A549 (cell line): Measurements from ENCODE around the gene FMNL2. TPM values are rescaled to one million over a fixed set of nuclear protein-coding genes. Genes with fewer than 3 reads are reported as not detected.

Experiments used
- ATAC-seq, 2 experiments: fragments of 200-7000 bp in 1 of 2; fragments of >200 bp in 1 of 2; cut with Nextera tagmentation in 1 of 2; cut with Tn5 transposase in 1 of 2; 3 replicates each; pipeline versions ENCODE4 v1.8.0 to v1.9.1; 2018 to 2020; ENCODE audit warnings: mild to moderate bottlenecking in 1 of 2, moderate library complexity in 1 of 2
- CTCF ChIA-PET: fragments of 300-600 bp; sonication (Branson Sonifier 250); formaldehyde crosslinking; extraction: SDS; loops from one replicate; lab custom pipeline; 2021; ENCODE audit warnings: antibody characterized with exemption, inconsistent platforms; lab: Yijun Ruan, JAX
- POLR2A ChIA-PET: fragments of 350-600 bp; formaldehyde crosslinking; extraction: SDS; loops from one replicate; lab custom pipeline; 2021; ENCODE audit warnings: antibody characterized with exemption, inconsistent platforms; lab: Yijun Ruan, JAX
- DNase-seq, 2 experiments: peaks; one replicate each; pipeline versions ENCODE4 v3.0.0 to v3.0.0-alpha.2; 2011 to 2016; ENCODE audit warnings: low read depth in 1 of 2, low spot score in 1 of 2
- FAIRE-seq: peaks from 2 replicates; lab custom pipeline; 2011; peaks lifted over from hg19 to GRCh38; lab: Jason Lieb, UNC
- H3K27ac ChIP-seq, 2 experiments: fragments of >200 bp; sonication (Bioruptor Twin); formaldehyde crosslinking; 3 replicates each; pipeline ENCODE4 v1.5.1; 2016 to 2017
- H3K4me1 ChIP-seq: fragments of >200 bp; sonication (Bioruptor Twin); formaldehyde crosslinking; 3 replicates; pipeline ENCODE4 v1.6.1; 2016
- H3K4me2 ChIP-seq: fragments of >200 bp; sonication (Bioruptor Twin); formaldehyde crosslinking; 3 replicates; pipeline ENCODE4 v1.6.1; 2016
- H3K4me3 ChIP-seq: fragments of >200 bp; sonication (Bioruptor Twin); formaldehyde crosslinking; 3 replicates; pipeline ENCODE4 v1.5.1; 2016
- H3K9me3 ChIP-seq: fragments of >200 bp; sonication (Bioruptor Twin); formaldehyde crosslinking; 3 replicates; pipeline ENCODE4 v1.6.1; 2016
- BHLHE40 ChIP-seq: IDR thresholded peaks from 2 replicates; pipeline ENCODE4 v1.6.1; 2012; ENCODE audit warnings: low read depth, low read length, inconsistent platforms
- CBX2 ChIP-seq: fragments of 200-600 bp; sonication (generic); IDR thresholded peaks from 2 replicates; pipeline ENCODE4 v1.6.1; 2016; ENCODE audit warnings: low read depth, mild to moderate bottlenecking, borderline replicate concordance
- CBX8 ChIP-seq: fragments of 200-600 bp; sonication (generic); IDR thresholded peaks from 2 replicates; pipeline ENCODE4 v1.6.1; 2016
- CEBPB ChIP-seq, 2 experiments: fragments of >200 bp in 1 of 2; sonication (Bioruptor Twin) in 1 of 2; formaldehyde crosslinking in 1 of 2; IDR thresholded peaks; 2 replicates each; pipeline ENCODE4 v1.6.1; 2012 to 2016
- FOSB ChIP-seq: fragments of 250-450 bp; sonication (Bioruptor Pico); IDR thresholded peaks from 2 replicates; pipeline ENCODE4 v1.5.0; 2020; ENCODE audit warnings: mild to moderate bottlenecking, moderate library complexity
- FOSL2 ChIP-seq, 2 experiments: fragments of 450-650 bp in 1 of 2; fragments of >200 bp in 1 of 2; sonication (Bioruptor Twin) in 1 of 2; formaldehyde crosslinking; IDR thresholded peaks; 2 replicates each; pipeline versions ENCODE4 v1.5.0 to v1.6.1; 2016 to 2020; ENCODE audit warnings: mild to moderate bottlenecking in 1 of 2, moderate library complexity in 1 of 2
- FOXS1 ChIP-seq: fragments of 250-450 bp; sonication (Bioruptor Pico); IDR thresholded peaks from 2 replicates; pipeline ENCODE4 v1.5.0; 2020; ENCODE audit warnings: mild to moderate bottlenecking, moderate library complexity
- HDAC2 ChIP-seq: fragments of 200-600 bp; sonication (generic); IDR thresholded peaks from 2 replicates; pipeline ENCODE4 v1.6.1; 2016
- HOXB13 ChIP-seq: fragments of 250-450 bp; sonication (Bioruptor Pico); IDR thresholded peaks from 2 replicates; pipeline ENCODE4 v1.5.0; 2020; ENCODE audit warnings: low read depth, mild to moderate bottlenecking, moderate library complexity
- HOXB5 ChIP-seq: fragments of 250-450 bp; sonication (Bioruptor Pico); IDR thresholded peaks from 2 replicates; pipeline ENCODE4 v1.5.0; 2020; ENCODE audit warnings: mild to moderate bottlenecking, moderate library complexity
- MAZ ChIP-seq: fragments of 150-350 bp; IDR thresholded peaks from 2 replicates; pipeline ENCODE4 v1.6.1; 2014; ENCODE audit warnings: antibody characterized with exemption, low read depth, low read length, borderline replicate concordance
- MYC ChIP-seq: IDR thresholded peaks from 2 replicates; pipeline ENCODE4 v1.6.1; 2012; ENCODE audit warnings: mild to moderate bottlenecking, inconsistent platforms, low read length, improper control_type of control experiment, borderline replicate concordance
- NPAS2 ChIP-seq: fragments of 250-450 bp; sonication (Bioruptor Pico); IDR thresholded peaks from 2 replicates; pipeline ENCODE4 v1.8.0; 2022; ENCODE audit warnings: mild to moderate bottlenecking, moderate library complexity, borderline replicate concordance
- RAD21 ChIP-seq, 2 experiments: fragments of >200 bp in 1 of 2; sonication (Bioruptor Twin) in 1 of 2; formaldehyde crosslinking in 1 of 2; IDR thresholded peaks in 1 of 2; conservative IDR thresholded peaks in 1 of 2; 2 replicates in 1 of 2; 3 replicates in 1 of 2; pipeline ENCODE4 v1.6.1; 2012 to 2018; ENCODE audit warnings: inconsistent platforms in 1 of 2
- RNF2 ChIP-seq: fragments of 200-600 bp; sonication (generic); IDR thresholded peaks from 2 replicates; pipeline ENCODE4 v1.6.1; 2016; ENCODE audit warnings: low read depth, mild to moderate bottlenecking, antibody characterized with exemption, moderate library complexity, borderline replicate concordance
- SMC3 ChIP-seq: fragments of >200 bp; sonication (Bioruptor Twin); formaldehyde crosslinking; IDR thresholded peaks from 3 replicates; pipeline ENCODE4 v1.6.1; 2018; ENCODE audit warnings: inconsistent platforms
- SREBF2 ChIP-seq: fragments of 450-650 bp; IDR thresholded peaks from 2 replicates; pipeline ENCODE4 v1.6.1; 2014; ENCODE audit warnings: mild to moderate bottlenecking, moderate library complexity
- TFCP2L1 ChIP-seq: fragments of 250-450 bp; sonication (Bioruptor Pico); IDR thresholded peaks from 2 replicates; pipeline ENCODE4 v1.5.0; 2021; ENCODE audit warnings: mild to moderate bottlenecking
- TP53 ChIP-seq: fragments of 250-450 bp; sonication (Bioruptor Pico); IDR thresholded peaks from 2 replicates; pipeline ENCODE4 v1.5.0; 2021; ENCODE audit warnings: mild to moderate bottlenecking, moderate library complexity
- ZNF302 ChIP-seq: fragments of 250-450 bp; sonication (Bioruptor Pico); IDR thresholded peaks from 2 replicates; pipeline ENCODE4 v1.9.0; 2021; ENCODE audit warnings: inconsistent platforms, mild to moderate bottlenecking, moderate library complexity
- WGBS: methylation state at CpG from one replicate; pipeline ENCODE4 v1.1.6; 2017; ENCODE audit errors: missing lambda C conversion rate; 5-methylcytosine and 5-hydroxymethylcytosine counted together
- polyA plus RNA-seq, 4 experiments: library from polyadenylated mRNA; depleted of rRNA in 3 of 4; stranded (reverse); fragments of >200 nt; fragmentation: RNase III in 1 of 4; extraction: RNeasy Plus Mini Kit Qiagen cat#74134 plus additional on column Dnase treatment in 1 of 4; gene quantifications; 2 replicates in 3 of 4; 3 replicates in 1 of 4; pipeline ENCODE4 v1.2.3, GENCODE V29; 2011 to 2017
- TF ChIP-seq, protein P1 (sequence below): fragments of 450-650 bp; IDR thresholded peaks from 2 replicates; pipeline ENCODE4 v1.6.1; 2014; ENCODE audit warnings: antibody characterized with exemption
- TF ChIP-seq, protein P2 (sequence below): fragments of 250-450 bp; sonication (Bioruptor Pico); IDR thresholded peaks from 2 replicates; pipeline ENCODE4 v1.5.0; 2020; ENCODE audit warnings: low read depth, mild to moderate bottlenecking, moderate library complexity
- TF ChIP-seq, protein P3 (sequence below): IDR thresholded peaks from 2 replicates; pipeline ENCODE4 v1.6.1; 2012
- TF ChIP-seq, protein P4 (sequence below): fragments of 200-600 bp; sonication (generic); IDR thresholded peaks from 2 replicates; pipeline ENCODE4 v1.6.1; 2016; ENCODE audit warnings: antibody characterized with exemption, mild to moderate bottlenecking, moderate library complexity
- TF ChIP-seq, protein P5 (sequence below): fragments of >200 bp; sonication (Bioruptor Twin); formaldehyde crosslinking; IDR thresholded peaks from 3 replicates; pipeline ENCODE4 v1.5.1; 2016

The FMNL2 gene
- polyA plus RNA-seq, 2 of the 4 experiments (the other 2 are of a cell fraction), result 27.9 to 36.5 TPM

DNA sequence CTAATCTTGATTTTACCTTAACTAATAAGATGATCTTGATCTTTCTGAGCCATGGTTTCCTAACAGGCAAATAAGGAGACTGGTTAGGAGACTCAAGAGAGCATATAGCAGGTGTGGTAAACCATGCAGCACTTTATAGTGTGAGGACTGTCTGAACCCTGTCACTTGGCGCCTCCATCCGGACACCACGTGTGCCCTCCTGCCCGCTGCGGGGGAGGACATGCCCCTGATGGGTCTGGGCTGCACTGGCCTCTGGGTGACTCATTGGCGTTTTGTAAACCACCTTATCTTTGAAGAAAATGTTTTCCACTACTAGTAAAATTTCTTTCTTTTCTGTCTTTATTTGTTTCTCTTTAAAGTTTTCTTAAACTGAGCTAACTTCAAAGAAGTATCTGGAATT lies 131.1 kb downstream of the FMNL2 start:
- CTCF ChIA-PET, result interaction anchor here (0.6 to 1.7 kb wide), 3 partner anchors 11 to 168 kb away, joined by 3 to 4 read pairs (median 4); no protein-coding TSS in a partner anchor
- ATAC-seq, result peak; percentile 54 to 69; a peak in 4 of 6 replicates
- H3K4me2 ChIP-seq, result peak overlapping the region; percentile 36

More for the DNA sequence above, 131.1 kb downstream of the FMNL2 start:
- POLR2A ChIA-PET, result no interaction called here
- TF ChIP-seq MAZ (no peak), TP53 (CRISPR knock-in tag) (no peak), MYC (no peak), BHLHE40 (no peak), RAD21 (conservative IDR thresholded peaks at IDR 0.05 in 1 of 2, IDR thresholded peaks at IDR 0.05 in 1 of 2) (peak; percentile 29 to 47; a peak in 4 of 5 replicates), NPAS2 (CRISPR knock-in tag) (no peak), SMC3 (peak; percentile 53; the same call in 1 of the 3 replicates), CEBPB (IDR thresholded peaks at IDR 0.05) (no peak), RNF2 (no peak), SREBF2 (no peak), HDAC2 (no peak), FOSB (CRISPR knock-in tag) (no peak), CBX2 (no peak), HOXB13 (CRISPR knock-in tag) (no peak), TFCP2L1 (CRISPR knock-in tag) (no peak), HOXB5 (no peak), ZNF302 (CRISPR knock-in tag) (no peak), FOXS1 (CRISPR knock-in tag) (no peak), CBX8 (no peak), FOSL2 (IDR thresholded peaks at IDR 0.05) (no peak), FOSL2 (CRISPR knock-in tag; IDR thresholded peaks at IDR 0.05) (peak; percentile 57)
- TF ChIP-seq, protein P1, sequence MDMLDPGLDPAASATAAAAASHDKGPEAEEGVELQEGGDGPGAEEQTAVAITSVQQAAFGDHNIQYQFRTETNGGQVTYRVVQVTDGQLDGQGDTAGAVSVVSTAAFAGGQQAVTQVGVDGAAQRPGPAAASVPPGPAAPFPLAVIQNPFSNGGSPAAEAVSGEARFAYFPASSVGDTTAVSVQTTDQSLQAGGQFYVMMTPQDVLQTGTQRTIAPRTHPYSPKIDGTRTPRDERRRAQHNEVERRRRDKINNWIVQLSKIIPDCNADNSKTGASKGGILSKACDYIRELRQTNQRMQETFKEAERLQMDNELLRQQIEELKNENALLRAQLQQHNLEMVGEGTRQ, result peak; percentile 34; the same call in 1 of the 2 replicates
- TF ChIP-seq, protein P2, sequence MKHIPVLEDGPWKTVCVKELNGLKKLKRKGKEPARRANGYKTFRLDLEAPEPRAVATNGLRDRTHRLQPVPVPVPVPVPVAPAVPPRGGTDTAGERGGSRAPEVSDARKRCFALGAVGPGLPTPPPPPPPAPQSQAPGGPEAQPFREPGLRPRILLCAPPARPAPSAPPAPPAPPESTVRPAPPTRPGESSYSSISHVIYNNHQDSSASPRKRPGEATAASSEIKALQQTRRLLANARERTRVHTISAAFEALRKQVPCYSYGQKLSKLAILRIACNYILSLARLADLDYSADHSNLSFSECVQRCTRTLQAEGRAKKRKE (CRISPR knock-in tag), result no peak
- TF ChIP-seq, protein P3, sequence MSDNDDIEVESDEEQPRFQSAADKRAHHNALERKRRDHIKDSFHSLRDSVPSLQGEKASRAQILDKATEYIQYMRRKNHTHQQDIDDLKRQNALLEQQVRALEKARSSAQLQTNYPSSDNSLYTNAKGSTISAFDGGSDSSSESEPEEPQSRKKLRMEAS, result 0 out of 2 replicates have a peak, but pooled peaks have one; percentile 57
- TF ChIP-seq, protein P4, sequence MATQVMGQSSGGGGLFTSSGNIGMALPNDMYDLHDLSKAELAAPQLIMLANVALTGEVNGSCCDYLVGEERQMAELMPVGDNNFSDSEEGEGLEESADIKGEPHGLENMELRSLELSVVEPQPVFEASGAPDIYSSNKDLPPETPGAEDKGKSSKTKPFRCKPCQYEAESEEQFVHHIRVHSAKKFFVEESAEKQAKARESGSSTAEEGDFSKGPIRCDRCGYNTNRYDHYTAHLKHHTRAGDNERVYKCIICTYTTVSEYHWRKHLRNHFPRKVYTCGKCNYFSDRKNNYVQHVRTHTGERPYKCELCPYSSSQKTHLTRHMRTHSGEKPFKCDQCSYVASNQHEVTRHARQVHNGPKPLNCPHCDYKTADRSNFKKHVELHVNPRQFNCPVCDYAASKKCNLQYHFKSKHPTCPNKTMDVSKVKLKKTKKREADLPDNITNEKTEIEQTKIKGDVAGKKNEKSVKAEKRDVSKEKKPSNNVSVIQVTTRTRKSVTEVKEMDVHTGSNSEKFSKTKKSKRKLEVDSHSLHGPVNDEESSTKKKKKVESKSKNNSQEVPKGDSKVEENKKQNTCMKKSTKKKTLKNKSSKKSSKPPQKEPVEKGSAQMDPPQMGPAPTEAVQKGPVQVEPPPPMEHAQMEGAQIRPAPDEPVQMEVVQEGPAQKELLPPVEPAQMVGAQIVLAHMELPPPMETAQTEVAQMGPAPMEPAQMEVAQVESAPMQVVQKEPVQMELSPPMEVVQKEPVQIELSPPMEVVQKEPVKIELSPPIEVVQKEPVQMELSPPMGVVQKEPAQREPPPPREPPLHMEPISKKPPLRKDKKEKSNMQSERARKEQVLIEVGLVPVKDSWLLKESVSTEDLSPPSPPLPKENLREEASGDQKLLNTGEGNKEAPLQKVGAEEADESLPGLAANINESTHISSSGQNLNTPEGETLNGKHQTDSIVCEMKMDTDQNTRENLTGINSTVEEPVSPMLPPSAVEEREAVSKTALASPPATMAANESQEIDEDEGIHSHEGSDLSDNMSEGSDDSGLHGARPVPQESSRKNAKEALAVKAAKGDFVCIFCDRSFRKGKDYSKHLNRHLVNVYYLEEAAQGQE, result no peak
- TF ChIP-seq, protein P5, sequence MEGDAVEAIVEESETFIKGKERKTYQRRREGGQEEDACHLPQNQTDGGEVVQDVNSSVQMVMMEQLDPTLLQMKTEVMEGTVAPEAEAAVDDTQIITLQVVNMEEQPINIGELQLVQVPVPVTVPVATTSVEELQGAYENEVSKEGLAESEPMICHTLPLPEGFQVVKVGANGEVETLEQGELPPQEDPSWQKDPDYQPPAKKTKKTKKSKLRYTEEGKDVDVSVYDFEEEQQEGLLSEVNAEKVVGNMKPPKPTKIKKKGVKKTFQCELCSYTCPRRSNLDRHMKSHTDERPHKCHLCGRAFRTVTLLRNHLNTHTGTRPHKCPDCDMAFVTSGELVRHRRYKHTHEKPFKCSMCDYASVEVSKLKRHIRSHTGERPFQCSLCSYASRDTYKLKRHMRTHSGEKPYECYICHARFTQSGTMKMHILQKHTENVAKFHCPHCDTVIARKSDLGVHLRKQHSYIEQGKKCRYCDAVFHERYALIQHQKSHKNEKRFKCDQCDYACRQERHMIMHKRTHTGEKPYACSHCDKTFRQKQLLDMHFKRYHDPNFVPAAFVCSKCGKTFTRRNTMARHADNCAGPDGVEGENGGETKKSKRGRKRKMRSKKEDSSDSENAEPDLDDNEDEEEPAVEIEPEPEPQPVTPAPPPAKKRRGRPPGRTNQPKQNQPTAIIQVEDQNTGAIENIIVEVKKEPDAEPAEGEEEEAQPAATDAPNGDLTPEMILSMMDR, result peak; percentile 22; the same call in 1 of the 3 replicates
- Histone ChIP-seq H3K9me3 (no peaks in the 10 kb centered on the region), H3K4me1 (peaks cover 61% of the 10 kb centered on the region), H3K4me3 (no peak overlapping the region), H3K27ac (peak overlapping the region; percentile 4 to 67; a peak in 5 of 6 replicates)
- FAIRE-seq (no peak), DNase-seq (peak in 1 of 2 experiments; percentile 43)
- 36% methylated on average over 6 of the region's 6 CpGs for WGBS
